Measurements from ENCODE around the gene TMEM245.

TMEM245 gene

DNA sequence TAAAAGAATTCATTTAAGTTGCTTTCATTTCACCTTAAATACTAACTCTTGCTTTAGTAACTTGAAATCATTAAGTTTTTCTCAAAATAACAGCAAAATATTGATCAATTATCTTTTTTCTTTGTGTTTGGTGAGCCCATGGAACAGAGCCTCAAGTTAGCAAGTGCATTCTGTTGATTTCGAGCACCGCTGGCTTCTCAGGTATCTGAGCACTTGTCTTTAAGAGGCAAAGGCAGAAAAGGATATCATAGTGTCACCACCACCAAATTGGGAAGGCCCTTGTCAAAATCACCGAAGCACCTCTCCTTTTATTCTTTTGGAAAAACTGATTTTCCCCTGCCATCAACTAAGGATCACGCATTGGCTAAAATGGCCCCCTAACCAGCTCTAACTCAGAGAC, 89.3 kb downstream of the TMEM245 start:
- Histone ChIP-seq H3K36me3 (ENCODE audit: control insufficient read depth, insufficient read depth, low read length) (no peaks in the 10 kb centered on the region), H3K4me3 (ENCODE audit: low read depth, low read length) (no peak overlapping the region), H3K9ac (ENCODE audit: low read depth, low read length) (no peak overlapping the region), H3K9me3 (ENCODE audit: control insufficient read depth, insufficient read depth, low read length) (no peaks in the 10 kb centered on the region), H3K27me3 (ENCODE audit: control insufficient read depth, insufficient read depth, low read length) (no peaks in the 10 kb centered on the region), H3K4me1 (ENCODE audit: control insufficient read depth, insufficient read depth, low read length) (no peaks in the 10 kb centered on the region)

DNA sequence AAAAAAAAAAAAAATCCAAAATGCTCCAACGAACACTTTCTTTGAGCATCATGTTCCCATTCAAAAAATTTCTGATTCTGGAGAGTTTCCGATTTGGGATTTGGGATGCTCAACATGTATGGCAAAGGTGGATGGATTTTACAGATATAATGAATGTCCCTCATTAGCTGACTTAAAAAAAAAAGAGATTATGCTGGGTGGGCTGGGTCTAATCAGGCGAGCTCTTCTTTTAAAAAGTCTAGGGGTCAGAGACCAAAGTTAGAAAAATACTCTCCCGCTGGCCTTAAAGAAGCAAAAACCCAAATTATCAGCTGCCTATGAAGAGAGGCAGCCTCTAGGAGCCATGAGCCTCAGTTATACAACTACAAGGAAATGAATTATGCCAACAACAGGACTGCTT, 91.3 kb downstream of the TMEM245 start:
- H3K4me1 ChIP-seq (ENCODE audit: control insufficient read depth, insufficient read depth, low read length) = no peaks in the 10 kb centered on the region
- no peak overlapping the region for H3K4me3 ChIP-seq (ENCODE audit: low read depth, low read length)
- H3K36me3 ChIP-seq (ENCODE audit: control insufficient read depth, insufficient read depth, low read length) = no peaks in the 10 kb centered on the region
- H3K27me3 ChIP-seq (ENCODE audit: control insufficient read depth, insufficient read depth, low read length) = no peaks in the 10 kb centered on the region
- no peak overlapping the region for H3K9ac ChIP-seq (ENCODE audit: low read depth, low read length)
- no peaks in the 10 kb centered on the region for H3K9me3 ChIP-seq (ENCODE audit: control insufficient read depth, insufficient read depth, low read length)

DNA sequence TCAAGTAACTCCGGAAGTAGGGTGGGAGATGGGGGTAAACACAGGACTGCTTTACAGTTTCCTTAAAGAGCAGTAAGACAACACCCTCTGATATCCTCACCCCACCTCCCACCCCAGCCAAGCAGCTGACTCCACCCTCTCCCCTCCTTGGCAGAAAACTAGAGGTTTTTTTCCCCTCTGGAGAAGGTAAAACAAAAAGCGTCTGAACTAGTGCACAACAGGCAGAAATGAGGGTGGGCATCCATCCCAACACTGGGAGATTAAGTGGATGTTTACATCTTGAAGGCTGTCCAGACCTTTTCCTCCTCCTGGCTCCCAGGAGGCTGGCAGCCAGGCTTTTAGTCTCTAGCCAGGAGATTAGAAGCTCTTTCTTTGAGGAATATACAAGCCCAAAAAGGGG, 92.6 kb downstream of the TMEM245 start:
- no peaks in the 10 kb centered on the region for H3K36me3 ChIP-seq (ENCODE audit: control insufficient read depth, insufficient read depth, low read length)
- H3K4me3 ChIP-seq (ENCODE audit: low read depth, low read length) = no peak overlapping the region
- H3K4me1 ChIP-seq (ENCODE audit: control insufficient read depth, insufficient read depth, low read length) = no peaks in the 10 kb centered on the region
- no peaks in the 10 kb centered on the region for H3K27me3 ChIP-seq (ENCODE audit: control insufficient read depth, insufficient read depth, low read length)
- H3K9me3 ChIP-seq (ENCODE audit: control insufficient read depth, insufficient read depth, low read length) = no peaks in the 10 kb centered on the region
- no peak overlapping the region for H3K9ac ChIP-seq (ENCODE audit: low read depth, low read length)

DNA sequence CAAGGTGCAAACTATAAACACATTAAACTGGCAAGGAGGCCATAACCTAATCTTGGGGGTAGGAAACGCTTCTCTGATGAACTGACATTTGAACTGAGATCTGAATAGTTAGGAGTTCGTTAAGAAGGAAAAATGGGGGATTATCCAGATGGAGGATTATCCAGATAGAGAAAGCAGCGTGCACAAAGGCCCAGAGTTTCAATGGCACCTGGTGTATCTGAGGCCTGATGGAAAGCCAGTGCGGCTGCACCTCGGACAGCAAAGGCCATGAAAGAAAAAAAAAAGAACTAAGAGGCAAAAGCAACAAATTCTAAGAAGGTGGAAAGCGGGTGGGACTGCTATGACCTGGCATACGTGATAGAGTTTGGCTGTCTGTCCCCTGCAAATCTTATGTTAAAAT, 93.4 kb downstream of the TMEM245 start:
- no peaks in the 10 kb centered on the region for H3K27me3 ChIP-seq (ENCODE audit: control insufficient read depth, insufficient read depth, low read length)
- H3K4me3 ChIP-seq (ENCODE audit: low read depth, low read length) = no peak overlapping the region
- H3K4me1 ChIP-seq (ENCODE audit: control insufficient read depth, insufficient read depth, low read length) = no peaks in the 10 kb centered on the region
- H3K36me3 ChIP-seq (ENCODE audit: control insufficient read depth, insufficient read depth, low read length) = no peaks in the 10 kb centered on the region
- H3K9me3 ChIP-seq (ENCODE audit: control insufficient read depth, insufficient read depth, low read length) = no peaks in the 10 kb centered on the region
- H3K9ac ChIP-seq (ENCODE audit: low read depth, low read length) = no peak overlapping the region

DNA sequence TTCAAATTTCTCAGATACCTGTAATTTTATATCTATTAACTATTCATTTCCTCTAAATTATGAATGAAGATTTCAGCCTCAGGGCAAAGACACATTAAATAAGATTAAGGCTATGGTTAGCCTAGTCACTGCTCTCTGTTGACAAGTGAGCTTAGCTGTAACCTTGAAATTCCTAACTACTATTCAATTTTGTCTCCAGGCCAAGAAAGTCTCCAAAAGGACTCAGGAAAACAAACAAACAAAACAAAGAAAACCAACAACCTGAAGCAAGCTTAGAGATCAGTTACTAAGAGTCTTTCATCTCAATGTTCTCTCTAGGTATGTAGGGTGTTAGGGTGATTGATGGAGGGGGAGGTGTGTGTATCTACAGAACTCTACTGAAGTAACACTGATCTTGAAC, 96.9 kb downstream of the TMEM245 start:
- Histone ChIP-seq H3K27me3 (ENCODE audit: control insufficient read depth, insufficient read depth, low read length) (no peaks in the 10 kb centered on the region), H3K9me3 (ENCODE audit: control insufficient read depth, insufficient read depth, low read length) (no peaks in the 10 kb centered on the region), H3K4me1 (ENCODE audit: control insufficient read depth, insufficient read depth, low read length) (no peaks in the 10 kb centered on the region), H3K36me3 (ENCODE audit: control insufficient read depth, insufficient read depth, low read length) (no peaks in the 10 kb centered on the region), H3K9ac (ENCODE audit: low read depth, low read length) (no peak overlapping the region), H3K4me3 (ENCODE audit: low read depth, low read length) (no peak overlapping the region)

DNA sequence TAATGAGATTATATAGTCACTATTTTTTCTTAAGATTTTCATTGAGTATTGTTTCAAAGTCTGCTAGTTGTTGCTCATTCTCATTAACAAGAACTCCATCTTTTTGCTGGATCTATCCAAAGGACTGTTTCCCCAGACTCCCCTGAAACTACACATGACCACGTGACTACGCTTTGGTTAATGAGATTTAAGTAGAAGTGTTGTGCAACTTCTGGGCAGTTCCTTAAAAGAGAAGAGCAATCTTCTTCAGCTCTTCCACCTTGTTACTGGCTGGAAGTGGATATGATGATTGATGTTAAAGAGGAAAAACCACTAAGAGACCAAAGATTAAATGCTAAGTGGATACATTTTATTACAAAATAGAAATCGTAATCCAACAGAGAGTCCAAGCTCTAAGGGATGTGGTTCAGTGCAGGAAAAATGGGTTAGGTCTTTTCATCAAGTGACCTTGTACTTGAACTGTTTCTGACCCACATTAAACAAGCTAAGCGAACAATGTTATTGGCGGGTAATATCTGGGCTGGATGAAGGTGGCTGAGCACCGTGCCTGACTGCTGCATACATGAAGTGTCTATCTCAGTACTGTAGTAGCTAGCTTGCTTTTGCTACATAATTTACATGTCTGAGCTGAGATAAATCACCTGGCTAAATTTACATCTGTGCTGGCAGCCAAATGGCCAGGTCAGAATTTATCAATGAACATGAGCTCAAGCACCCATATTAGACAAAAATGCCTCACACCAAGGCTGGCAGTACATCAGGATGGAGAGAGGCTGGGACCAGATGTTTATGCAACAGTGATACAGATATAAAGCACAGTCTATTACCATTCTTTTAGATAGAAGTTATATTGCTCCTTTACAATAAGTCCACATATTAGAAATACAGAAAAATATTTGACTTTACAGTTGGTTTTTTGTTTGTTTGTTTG, 98.9 kb downstream of the TMEM245 start:
- Histone ChIP-seq H3K4me1 (ENCODE audit: control insufficient read depth, insufficient read depth, low read length) (no peaks in the 10 kb centered on the region), H3K4me3 (ENCODE audit: low read depth, low read length) (no peak overlapping the region), H3K36me3 (ENCODE audit: control insufficient read depth, insufficient read depth, low read length) (no peaks in the 10 kb centered on the region), H3K27me3 (ENCODE audit: control insufficient read depth, insufficient read depth, low read length) (no peaks in the 10 kb centered on the region), H3K9me3 (ENCODE audit: control insufficient read depth, insufficient read depth, low read length) (no peaks in the 10 kb centered on the region), H3K9ac (ENCODE audit: low read depth, low read length) (no peak overlapping the region)

DNA sequence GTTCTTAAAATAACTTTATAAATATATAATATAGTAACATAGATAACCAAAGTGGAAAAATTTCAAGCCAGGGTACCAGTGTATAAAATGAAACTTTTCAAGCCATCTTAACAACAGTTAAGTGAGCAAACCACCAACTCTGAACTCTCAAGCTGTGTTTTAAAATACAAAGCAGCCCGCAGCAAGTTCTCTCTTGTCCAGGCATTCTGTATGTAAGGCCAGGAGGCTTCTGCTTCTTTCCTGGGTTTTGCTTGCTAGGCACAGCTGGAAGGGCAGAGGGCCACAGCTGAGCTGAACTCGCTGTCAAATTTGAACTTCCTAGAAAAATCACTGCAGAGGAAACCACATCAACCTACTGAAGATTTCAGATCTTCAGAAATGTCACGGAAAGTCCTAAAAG, 99.6 kb downstream of the TMEM245 start:
- Histone ChIP-seq H3K4me3 (ENCODE audit: low read depth, low read length) (no peak overlapping the region), H3K27me3 (ENCODE audit: control insufficient read depth, insufficient read depth, low read length) (no peaks in the 10 kb centered on the region), H3K36me3 (ENCODE audit: control insufficient read depth, insufficient read depth, low read length) (no peaks in the 10 kb centered on the region), H3K4me1 (ENCODE audit: control insufficient read depth, insufficient read depth, low read length) (no peaks in the 10 kb centered on the region), H3K9ac (ENCODE audit: low read depth, low read length) (no peak overlapping the region), H3K9me3 (ENCODE audit: control insufficient read depth, insufficient read depth, low read length) (no peaks in the 10 kb centered on the region)

DNA sequence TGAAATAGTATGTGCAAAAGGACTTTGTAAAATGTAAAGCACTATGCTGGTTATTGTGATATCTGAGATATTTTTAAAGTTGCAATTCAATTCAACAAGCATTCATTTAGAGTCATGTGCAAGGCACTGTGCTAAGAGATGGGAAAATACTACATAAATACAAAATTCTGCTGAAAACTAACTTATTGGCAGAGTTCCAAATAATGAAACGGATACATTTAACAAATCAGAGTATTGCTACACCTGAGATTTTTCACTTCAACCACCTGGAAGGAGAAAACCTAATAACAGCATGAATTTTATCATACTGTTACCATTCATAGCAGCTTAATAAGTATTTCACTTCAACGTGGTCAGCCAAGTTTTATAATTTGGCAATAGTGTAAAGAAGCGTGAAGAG, 100.3 kb downstream of the TMEM245 start:
- H3K9me3 ChIP-seq (ENCODE audit: control insufficient read depth, insufficient read depth, low read length) = no peaks in the 10 kb centered on the region

DNA sequence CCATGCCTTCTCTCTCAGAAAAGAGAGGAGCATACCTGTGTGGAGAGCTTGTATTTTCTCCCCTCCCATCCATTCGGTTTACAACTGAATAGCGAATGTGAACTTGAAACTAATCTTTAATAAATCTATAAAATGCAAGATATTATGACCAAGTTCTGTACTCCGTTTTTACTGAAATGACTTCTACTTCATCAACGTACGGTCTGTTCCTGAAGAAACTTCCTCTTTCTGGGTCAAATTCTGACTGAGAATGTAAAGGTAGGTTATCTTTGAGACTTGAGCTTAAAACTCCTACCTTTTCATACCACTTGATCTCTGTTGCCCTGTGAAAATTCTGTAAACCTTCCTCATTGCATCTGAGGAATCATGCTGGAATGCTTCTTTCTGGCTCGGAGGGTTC, 102.3 kb downstream of the TMEM245 start:
- no peaks in the 10 kb centered on the region for H3K36me3 ChIP-seq (ENCODE audit: control insufficient read depth, insufficient read depth, low read length)
- H3K4me3 ChIP-seq (ENCODE audit: low read depth, low read length) = no peak overlapping the region

More for the DNA sequence above, 100.3 kb downstream of the TMEM245 start:
- Histone ChIP-seq H3K27me3 (ENCODE audit: control insufficient read depth, insufficient read depth, low read length) (no peaks in the 10 kb centered on the region), H3K9ac (ENCODE audit: low read depth, low read length) (no peak overlapping the region), H3K4me1 (ENCODE audit: control insufficient read depth, insufficient read depth, low read length) (peaks cover under 1% of the 10 kb centered on the region), H3K4me3 (ENCODE audit: low read depth, low read length) (no peak overlapping the region), H3K36me3 (ENCODE audit: control insufficient read depth, insufficient read depth, low read length) (no peaks in the 10 kb centered on the region)

DNA sequence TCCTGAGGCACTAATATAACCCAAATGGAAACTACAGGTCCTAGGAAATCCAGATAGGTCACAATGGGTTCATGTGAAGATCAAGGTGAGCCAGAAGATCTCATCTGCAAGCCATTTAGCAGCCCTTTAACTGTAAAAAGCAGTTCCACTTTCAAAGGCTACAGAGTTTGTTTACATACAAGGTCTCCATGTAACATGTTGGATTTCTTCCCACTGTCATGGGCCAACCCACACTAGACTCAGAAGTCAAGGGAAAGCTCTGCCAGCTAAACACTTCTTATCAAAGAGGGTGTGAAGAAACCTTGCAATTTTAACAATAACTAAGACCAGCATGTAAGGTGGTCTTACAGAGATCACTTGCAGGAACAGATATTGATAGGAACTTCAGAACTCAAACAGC, 102.7 kb downstream of the TMEM245 start:
- Histone ChIP-seq H3K9me3 (ENCODE audit: control insufficient read depth, insufficient read depth, low read length) (no peaks in the 10 kb centered on the region), H3K27me3 (ENCODE audit: control insufficient read depth, insufficient read depth, low read length) (peaks cover 5% of the 10 kb centered on the region), H3K9ac (ENCODE audit: low read depth, low read length) (no peak overlapping the region), H3K4me1 (ENCODE audit: control insufficient read depth, insufficient read depth, low read length) (peaks cover 11% of the 10 kb centered on the region), H3K36me3 (ENCODE audit: control insufficient read depth, insufficient read depth, low read length) (no peaks in the 10 kb centered on the region), H3K4me3 (ENCODE audit: low read depth, low read length) (no peak overlapping the region)

More for the DNA sequence above, 102.3 kb downstream of the TMEM245 start:
- Histone ChIP-seq H3K4me1 (ENCODE audit: control insufficient read depth, insufficient read depth, low read length) (peaks cover 7% of the 10 kb centered on the region), H3K9ac (ENCODE audit: low read depth, low read length) (no peak overlapping the region), H3K9me3 (ENCODE audit: control insufficient read depth, insufficient read depth, low read length) (no peaks in the 10 kb centered on the region), H3K27me3 (ENCODE audit: control insufficient read depth, insufficient read depth, low read length) (peaks cover under 1% of the 10 kb centered on the region)

DNA sequence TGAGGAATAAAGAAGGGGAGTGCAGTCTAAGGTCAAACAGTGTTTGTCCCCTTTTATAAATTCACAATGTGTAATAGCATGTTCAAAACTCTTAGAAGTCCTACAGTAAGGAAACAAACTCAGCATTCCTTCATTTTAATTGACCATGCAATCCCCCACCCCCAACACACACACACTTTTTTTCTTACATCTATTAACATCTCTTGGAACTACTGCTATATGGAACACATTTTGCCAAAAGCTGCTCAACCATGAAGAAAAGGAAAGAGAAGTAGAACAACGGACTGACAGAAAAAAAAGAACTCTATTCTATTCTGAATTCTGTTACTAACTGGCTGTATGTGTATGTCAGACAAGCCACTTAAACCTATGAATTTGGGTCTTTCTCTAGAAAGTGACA, 103.6 kb downstream of the TMEM245 start:
- H3K9ac ChIP-seq (ENCODE audit: low read depth, low read length) = no peak overlapping the region
- H3K36me3 ChIP-seq (ENCODE audit: control insufficient read depth, insufficient read depth, low read length) = no peaks in the 10 kb centered on the region
- no peaks in the 10 kb centered on the region for H3K9me3 ChIP-seq (ENCODE audit: control insufficient read depth, insufficient read depth, low read length)
- H3K4me1 ChIP-seq (ENCODE audit: control insufficient read depth, insufficient read depth, low read length) = peaks cover 12% of the 10 kb centered on the region
- peaks cover 14% of the 10 kb centered on the region for H3K27me3 ChIP-seq (ENCODE audit: control insufficient read depth, insufficient read depth, low read length)
- H3K4me3 ChIP-seq (ENCODE audit: low read depth, low read length) = no peak overlapping the region

DNA sequence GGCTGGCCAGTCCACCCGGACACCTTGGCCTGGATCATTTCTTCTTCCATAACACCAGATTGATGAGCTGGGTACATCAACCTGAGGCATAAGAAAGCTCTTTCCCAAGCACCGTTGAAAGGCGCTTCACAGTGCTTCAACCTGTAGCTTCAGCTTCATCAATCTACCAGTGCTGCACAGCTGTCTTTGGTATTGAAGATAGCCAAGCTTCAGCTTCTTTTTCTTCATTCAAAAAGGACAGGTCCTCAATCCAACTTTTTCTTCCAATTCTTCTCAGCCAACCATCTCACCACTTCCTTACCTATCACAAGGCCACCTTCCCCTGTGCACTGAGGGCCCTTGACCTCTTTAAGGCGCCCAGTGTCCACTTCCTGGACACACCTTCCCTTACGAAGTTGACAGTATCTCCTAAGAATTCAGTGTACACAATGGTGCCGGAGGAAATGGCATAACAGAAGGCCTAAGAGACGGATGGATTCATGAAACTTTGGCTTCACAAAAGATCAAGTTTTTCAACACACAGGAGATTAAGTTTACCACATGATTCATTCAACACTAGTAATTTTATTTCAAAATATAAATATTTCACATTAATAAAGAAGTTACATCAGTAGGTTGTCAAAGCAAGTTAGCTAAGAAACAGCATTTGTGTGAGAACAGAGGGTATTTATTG, 105.0 kb downstream of the TMEM245 start:
- peaks cover 12% of the 10 kb centered on the region for H3K4me1 ChIP-seq (ENCODE audit: control insufficient read depth, insufficient read depth, low read length)

More for the DNA sequence above, 105.0 kb downstream of the TMEM245 start:
- Histone ChIP-seq H3K4me3 (ENCODE audit: low read depth, low read length) (no peak overlapping the region), H3K36me3 (ENCODE audit: control insufficient read depth, insufficient read depth, low read length) (no peaks in the 10 kb centered on the region), H3K27me3 (ENCODE audit: control insufficient read depth, insufficient read depth, low read length) (peaks cover 18% of the 10 kb centered on the region), H3K9me3 (ENCODE audit: control insufficient read depth, insufficient read depth, low read length) (no peaks in the 10 kb centered on the region), H3K9ac (ENCODE audit: low read depth, low read length) (no peak overlapping the region)
